Measurements from ENCODE around the gene KRT9.

GRCh38 chr17:41529491-41529915, 42.4 kb downstream of the KRT9 start:
- TF ChIP-seq CTCF (conservative IDR thresholded peaks at IDR 0.05; ENCODE audit: low read depth, low read length) (no peak), EZH2 (IDR thresholded peaks at IDR 0.05; ENCODE audit: low read length, unreplicated experiment) (no peak)
